AG10803 (cell line): ENCODE results near the gene LSAMP.

Experiments
- DNase-seq: peaks from one replicate; pipeline ENCODE4 v3.0.0; 2010; ENCODE audit warnings: low read depth
- H3K4me3 ChIP-seq: 2 replicates; pipeline ENCODE4 v1.5.1; 2011; ENCODE audit warnings: mild to moderate bottlenecking, low read length, control low read depth
- CTCF ChIP-seq: conservative IDR thresholded peaks from 2 replicates; pipeline ENCODE4 v1.5.1; 2011; ENCODE audit warnings: mild to moderate bottlenecking, low read length, control low read depth, inconsistent platforms

The LSAMP gene

GRCh38 chr3:116140100-116140689 is 305.1 kb downstream of the LSAMP start:
- peak; percentile 47 for DNase-seq
- peak; percentile 87 for TF ChIP-seq CTCF

DNA sequence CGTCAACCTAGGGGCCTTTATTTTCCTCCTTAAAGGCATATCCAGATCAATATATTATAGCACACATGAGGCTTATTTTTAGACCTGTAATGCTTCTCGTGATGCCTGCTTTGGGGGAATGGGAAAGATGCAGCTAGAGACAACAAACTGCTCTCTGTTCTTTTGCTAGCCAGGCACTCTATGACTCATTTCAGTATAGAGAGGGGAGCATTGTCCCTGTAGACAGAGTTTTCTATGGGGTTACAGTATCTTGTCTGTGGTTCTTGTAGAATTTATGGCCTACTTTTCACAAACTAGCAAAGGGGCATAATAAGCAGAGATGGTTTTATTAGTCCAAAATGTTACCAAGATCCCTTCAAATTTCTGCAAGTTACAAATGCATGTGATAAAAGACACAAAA is 305.6 kb downstream of the LSAMP start:
- no peak for DNase-seq
- no peak for TF ChIP-seq CTCF
- no peak overlapping the region for H3K4me3 ChIP-seq

More at GRCh38 chr3:116140100-116140689, 305.1 kb downstream of the LSAMP start:
- no peak overlapping the region for H3K4me3 ChIP-seq

- TF ChIP-seq CTCF: no peak
- H3K4me3 ChIP-seq: no peak overlapping the region
- peak; percentile 82 for DNase-seq
Observed at GRCh38 chr3:116135457-116136085, 309.7 kb downstream of the LSAMP start.

DNA sequence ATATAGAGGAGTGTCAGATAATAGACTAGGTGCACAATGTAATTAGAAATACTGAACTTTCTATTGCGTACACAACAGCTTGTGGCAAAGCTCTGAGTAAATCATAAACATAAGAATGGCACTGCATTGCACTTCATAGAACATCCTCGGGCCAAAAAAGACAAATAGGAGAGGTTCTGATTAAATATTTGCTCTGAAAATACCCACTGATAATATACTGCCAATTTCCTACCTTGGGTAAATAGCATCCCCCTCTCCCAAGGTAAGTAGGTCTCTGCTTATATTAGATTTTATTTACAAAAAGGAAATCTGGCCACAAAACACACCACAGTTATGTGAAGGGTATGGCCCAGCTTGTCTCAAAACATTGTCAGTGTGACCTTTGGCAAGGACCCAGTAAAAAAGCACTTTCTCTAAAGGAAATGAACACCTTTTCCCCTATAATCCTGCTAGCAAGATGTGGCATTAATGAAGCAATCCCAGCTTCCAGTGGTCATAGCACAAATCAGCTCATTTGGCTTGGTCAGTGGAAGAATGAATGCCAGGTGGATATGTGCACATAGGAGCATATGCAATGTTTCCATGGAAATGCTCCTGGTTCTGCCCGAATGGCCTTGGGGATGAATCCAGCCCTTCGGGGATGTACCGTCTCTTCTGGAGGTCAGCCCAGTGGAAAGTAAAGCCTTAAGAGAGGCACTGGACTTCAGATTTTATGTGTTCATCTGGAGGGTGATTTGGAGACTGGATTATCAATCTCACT is 315.9 kb downstream of the LSAMP start:
- H3K4me3 ChIP-seq: no peak overlapping the region
- DNase-seq: no peak
- no peak for TF ChIP-seq CTCF

DNA sequence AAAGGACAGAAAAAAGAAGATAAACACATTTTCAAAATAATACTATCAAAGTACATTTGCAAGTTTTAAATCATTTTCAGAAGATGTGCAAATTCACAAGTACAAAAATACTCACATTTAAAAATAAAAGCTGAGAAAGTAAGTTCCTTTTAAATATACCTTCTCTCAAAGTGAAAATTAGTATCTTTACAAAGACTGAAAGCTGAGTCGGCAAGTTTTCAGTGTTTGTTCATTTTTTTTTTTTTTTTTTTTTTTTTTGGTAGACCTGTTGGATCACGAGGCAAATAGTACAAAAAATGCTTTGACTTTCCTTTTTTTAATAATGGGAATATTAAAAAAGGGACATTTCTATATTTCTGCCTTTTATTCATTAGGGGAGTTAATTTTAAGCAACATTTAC is 317.8 kb downstream of the LSAMP start:
- TF ChIP-seq CTCF: no peak
- no peak overlapping the region for H3K4me3 ChIP-seq
- DNase-seq: no peak

DNA sequence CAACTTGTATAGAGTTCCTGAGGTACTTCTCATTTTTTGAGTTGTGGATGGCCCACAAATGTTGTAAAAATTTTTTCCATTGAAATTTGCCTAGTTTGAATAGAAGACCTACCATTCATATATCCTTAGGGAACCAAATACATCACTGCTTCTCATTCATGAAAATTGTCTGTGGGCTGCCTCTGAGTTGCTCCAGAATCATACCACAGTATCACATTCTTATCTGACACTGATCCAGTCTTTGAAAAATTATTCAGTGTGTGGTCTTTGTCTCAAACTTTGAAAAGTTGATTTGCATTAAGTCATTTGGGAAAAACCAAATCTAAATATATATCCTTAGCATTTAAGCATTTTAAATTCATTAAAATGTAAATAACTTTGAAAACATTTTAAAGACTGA is 321.1 kb downstream of the LSAMP start:
- no peak for TF ChIP-seq CTCF
- no peak for DNase-seq
- no peak overlapping the region for H3K4me3 ChIP-seq
